Subcutaneous adipose tissue (tissue), 4 donors: ENCODE data around the gene DBET. TPM values are rescaled to one million over a fixed set of nuclear protein-coding genes. Genes with fewer than 3 reads are reported as not detected.
"Not testable (repeated sequence)": the region's sequence is repeated elsewhere in the genome, so short reads cannot be mapped to it uniquely, and the experiment has no call there.

Source experiments
- total RNA-seq, 4 donors: library from RNA; depleted of rRNA; stranded (reverse); fragments of >200 nt; gene quantifications; one replicate each; pipeline ENCODE4 v1.1.0, GENCODE V29; 2016
- TF ChIP-seq, protein P1 (sequence below): fragments of 450-650 bp; IDR thresholded peaks from one replicate; pipeline ENCODE4 v1.5.1; 2016; ENCODE audit warnings: low read depth, mild to moderate bottlenecking, control low read depth, antibody characterized with exemption, moderate library complexity

DBET gene
- total RNA-seq, result not detected

DNA sequence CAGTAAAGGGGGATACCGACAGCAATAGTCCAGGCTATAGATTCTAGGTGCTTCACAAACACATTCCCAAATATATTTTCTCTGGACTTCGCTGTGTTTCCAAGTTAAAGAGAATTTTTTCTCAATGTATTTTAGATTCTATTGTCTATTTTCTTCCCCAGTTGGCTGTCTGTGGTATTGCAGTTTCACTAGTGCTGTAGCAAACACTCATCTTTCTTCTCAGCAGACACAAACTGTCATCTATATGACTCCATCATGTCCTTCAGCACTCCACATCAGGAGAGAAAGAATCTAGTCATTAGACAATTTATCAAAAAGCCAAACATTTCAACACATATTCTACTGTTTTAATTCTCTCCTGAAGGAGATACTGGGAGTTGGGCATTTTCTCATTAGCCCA is at the start of gene DBET:
TSS of gene DBET (plus strand) at position 161 of the 400 bp plus-strand sequence.
- TF ChIP-seq, protein P1, sequence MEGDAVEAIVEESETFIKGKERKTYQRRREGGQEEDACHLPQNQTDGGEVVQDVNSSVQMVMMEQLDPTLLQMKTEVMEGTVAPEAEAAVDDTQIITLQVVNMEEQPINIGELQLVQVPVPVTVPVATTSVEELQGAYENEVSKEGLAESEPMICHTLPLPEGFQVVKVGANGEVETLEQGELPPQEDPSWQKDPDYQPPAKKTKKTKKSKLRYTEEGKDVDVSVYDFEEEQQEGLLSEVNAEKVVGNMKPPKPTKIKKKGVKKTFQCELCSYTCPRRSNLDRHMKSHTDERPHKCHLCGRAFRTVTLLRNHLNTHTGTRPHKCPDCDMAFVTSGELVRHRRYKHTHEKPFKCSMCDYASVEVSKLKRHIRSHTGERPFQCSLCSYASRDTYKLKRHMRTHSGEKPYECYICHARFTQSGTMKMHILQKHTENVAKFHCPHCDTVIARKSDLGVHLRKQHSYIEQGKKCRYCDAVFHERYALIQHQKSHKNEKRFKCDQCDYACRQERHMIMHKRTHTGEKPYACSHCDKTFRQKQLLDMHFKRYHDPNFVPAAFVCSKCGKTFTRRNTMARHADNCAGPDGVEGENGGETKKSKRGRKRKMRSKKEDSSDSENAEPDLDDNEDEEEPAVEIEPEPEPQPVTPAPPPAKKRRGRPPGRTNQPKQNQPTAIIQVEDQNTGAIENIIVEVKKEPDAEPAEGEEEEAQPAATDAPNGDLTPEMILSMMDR, result not testable (repeated sequence)

DNA sequence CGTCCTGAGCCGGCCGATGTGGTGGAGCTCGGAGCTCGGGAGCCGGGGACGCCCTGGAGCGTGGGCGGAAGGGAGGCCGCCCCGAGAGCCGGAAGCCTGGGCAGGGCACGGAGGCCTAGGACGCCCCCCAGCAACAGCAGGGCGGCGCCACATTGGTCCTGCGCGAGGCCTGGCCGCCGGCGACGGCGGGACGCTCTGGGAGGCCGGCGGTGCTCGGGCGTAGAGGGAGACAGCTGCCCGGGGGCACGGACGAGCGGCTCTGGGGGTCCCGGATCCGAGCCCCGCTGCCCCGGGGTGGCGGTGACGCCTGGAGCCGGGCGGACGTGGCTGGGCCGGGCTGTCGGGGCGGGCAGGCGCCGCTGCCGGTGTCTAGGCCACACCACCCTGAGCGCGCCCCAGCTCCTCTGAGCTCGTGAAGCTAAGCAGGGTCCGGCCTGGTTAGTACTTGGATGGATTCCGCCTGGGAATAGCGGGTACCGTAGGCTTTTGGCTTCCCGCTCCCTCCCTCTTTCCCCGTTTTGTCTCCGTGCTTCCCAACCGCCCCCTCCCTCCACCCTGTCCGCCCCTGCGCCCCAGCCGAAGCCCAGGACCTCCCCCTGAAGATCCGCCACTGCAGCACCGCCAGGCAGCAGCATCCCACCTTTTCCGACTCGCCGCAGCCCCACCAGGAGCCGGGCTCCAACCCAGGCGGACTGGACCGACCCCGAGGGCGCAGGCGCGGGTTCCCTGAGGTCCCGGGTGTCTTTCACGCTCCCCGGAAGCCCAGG is 49.3 kb upstream of the DBET start:
- TF ChIP-seq, protein P1, result no peak

DNA sequence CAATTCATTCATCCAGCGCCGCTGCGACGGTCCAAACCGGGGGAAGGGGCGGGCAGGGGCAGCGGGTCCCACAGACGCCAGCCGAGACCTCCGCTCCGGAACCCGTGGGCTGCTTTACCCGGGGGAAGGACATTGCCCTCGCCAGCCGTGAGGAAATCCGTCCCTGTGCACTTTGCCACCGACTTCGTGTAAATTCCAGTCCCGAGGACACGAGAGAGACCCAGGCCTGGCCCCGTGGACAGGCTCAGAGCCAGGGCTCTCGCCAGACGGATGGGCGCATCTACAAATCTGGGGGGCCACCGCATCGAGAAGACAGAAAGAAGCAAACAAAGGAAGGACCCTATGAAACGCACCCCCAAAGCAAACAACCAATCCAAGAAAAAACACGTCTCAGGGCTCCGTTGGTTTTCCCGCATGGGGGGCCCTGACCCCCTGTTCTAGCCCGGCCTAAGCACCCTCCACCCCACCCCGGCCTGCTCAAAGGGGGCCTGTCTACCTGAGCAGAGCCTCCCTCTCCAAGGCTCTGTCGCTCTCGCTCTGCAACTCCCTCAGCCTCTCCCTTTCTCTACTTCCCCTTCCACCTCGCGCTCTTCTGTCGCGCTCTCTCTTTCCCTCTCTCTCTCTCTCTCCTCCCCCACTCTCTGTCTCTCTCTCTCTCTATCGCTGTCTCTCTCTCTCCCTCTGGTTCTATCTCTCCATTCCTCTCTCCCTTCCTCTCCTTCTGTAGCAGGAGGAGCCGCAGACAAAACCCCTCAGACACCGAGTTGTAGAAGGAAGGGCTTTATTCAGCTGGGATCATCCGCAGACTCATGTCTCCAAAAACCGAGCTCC is 48.5 kb upstream of the DBET start:
- TF ChIP-seq, protein P1, result no peak

DNA sequence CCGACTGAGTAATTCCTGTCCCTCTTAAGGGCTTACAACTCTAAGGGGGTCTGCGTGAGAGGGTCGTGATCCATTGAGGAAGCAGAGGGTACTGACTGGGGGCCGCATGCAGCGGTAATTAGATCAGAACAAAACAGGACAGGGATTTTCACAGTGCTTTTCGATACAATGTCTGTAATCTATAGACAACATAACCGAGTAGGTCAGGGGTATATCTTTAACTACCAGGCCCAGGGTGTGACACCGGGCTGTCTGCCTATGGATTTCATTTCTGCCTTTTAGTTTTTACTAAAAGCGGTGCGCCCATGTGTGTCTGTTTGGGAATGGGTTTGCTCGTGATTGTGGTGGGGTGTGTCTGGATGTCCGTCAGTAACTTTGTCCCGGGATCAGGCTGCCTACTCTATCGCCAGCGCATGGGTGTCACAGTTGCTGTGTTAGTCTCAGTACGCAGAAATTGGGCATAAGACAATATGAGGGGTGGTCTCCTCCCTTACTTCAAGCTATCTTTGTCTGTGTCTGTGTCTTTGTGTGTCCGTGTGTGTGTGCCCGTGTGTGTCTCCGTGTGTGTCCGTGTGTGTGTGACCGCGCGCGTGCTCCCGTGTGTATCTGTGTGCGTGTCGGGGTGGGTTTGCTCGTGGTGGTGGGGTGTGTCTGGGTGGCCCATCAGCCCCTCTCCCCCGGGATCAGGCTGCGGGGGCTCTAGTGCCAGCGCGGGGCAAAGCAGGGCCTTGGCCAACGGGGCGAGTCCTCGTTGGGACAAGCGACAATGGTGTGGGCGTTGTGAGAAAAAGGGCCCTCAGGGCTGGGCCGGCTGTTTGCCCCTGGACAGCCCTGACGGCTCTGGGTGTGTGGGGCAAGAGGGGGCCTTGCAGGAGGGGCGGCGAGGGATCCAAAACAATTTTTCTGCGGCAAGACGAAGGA is 47.7 kb upstream of the DBET start:
- TF ChIP-seq, protein P1, result no peak

DNA sequence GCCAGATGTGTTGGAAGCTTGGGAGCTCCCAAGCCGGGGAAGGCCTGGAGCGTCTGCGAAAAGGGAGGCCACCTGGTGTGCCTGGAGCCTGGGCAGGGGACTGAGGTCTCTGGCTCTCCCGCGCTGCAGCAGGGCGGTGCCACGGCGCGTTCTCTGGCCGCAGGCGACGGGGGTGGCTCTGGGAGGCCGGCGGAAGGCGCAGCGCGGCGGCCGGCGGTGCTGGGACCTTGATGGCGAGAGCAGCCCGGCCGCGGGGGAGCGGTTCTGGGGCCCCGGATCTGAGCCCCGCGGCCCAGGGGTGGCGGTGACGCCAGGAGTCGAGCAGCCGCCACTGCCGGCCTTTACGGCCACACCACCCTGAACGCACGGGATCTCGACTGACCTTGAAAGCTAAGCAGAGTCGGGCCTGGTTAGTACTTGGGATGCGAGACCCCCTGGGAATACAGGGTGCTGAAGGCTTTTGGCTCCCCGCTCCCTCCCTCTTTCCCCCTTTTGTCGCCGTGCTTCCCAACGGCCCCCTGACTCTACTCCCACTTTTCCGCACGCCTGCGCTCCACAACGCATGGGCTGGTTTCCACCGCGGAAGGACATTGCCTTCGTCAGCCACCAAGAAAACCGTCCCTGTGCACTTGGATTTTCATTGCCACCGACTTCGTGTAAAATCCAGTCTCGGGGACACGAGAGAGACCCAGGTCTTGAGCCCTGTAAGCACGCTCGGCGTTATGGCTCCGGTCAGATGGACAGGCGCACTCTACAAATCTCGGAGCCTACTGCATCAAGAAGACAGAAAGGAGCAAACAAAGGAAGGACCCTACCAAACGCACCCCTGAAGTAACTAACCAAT is 46.7 kb upstream of the DBET start:
- TF ChIP-seq, protein P1, result no peak

DNA sequence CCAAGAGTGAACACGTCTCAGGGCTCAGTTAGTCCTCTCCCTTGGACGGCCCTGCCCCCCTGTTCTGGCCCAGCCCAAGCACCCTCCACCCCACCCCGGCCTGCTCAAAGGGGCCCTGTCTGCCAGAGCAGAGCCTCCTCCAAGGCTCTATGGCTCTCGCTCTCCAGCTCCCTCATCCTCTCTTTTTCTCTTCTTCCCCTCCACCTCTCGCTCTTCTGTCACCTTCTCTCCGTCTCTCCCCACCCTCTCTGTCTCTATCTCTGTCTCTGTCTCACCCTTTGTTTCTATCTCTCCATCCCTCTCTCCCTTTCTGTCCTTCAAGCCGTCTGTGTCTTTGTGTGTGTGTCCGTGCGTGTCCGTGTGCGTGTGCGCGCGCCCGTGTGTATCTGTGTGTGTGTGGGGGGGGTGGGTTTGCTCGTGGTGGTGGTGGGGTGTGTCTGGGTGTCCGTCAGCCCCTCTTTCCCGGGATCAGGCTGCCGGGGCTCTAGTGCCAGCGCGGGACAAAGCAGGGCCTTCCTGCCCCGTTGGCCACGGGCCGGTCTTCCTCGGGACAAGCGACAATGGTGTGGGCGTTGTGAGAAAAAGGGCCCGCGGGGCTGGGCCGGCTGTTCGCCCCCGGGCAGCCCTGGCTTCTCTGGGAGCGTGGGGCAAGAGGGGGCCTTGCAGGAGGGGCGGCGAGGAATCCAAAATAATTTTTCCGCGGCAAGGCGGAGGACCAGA is 45.9 kb upstream of the DBET start:
- TF ChIP-seq, protein P1, result no peak
